ENCODE data around the gene WDFY3. TPM values are rescaled to one million over a fixed set of nuclear protein-coding genes. Genes with fewer than 3 reads are reported as not detected.

WDFY3 gene
- total and polyA plus RNA-seq, 9 of the 15 experiments (the other 6 are each of a cell fraction or from before 2014, with no cell fraction given) = 0.58 to 13.5 (median 9.4) TPM

DNA sequence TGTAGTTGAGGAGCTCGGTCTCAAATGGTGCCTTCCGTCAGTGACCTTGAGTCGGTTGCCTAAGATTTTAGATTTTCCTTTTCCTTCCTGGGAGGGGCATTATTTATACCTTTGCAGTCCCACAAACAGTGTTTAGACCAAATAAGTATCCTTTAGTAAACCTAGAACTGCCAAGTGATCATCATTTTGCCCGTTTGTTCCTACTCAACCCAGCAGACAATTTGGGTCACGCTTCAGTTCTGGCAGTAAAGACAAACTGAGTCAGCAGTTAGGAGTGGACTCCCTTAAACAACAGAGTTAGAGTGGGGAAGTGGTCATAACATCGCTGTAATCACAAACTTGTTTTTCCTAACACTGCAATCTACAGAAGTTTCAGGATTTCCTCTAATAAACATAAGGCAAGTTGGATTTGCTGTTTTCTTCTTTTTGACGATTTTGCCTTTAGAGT lies 777 bp upstream of the WDFY3 start:
- Histone ChIP-seq H3K4me2 (ENCODE audit: insufficient read depth, low read length) (peak overlapping the region; percentile 84), H3K27me3 (ENCODE audit: control insufficient read depth in 2 of 2, insufficient read depth in 2 of 2, low read length in 2 of 2) (no peaks in the 10 kb centered on the region), H3K27ac (ENCODE audit: extremely low read depth, low read depth, low read length) (peak overlapping the region; percentile 59; the same call in 2 of the 3 replicates), H4K20me1 (replicated peaks; ENCODE audit: control insufficient read depth, insufficient read depth, low read length) (no peaks in the 10 kb centered on the region), H3K9ac (ENCODE audit: insufficient read depth in 1 of 2, low read depth in 2 of 2, low read length in 2 of 2) (peak overlapping the region; percentile 58 to 91; a peak in 3 of 4 replicates), H3K4me3 (peak overlapping the region; percentile 63), H3K79me2 (ENCODE audit: control insufficient read depth, insufficient read depth, low read length) (peaks cover 7% of the 10 kb centered on the region; the same call in 2 of the 3 replicates), H3K36me3 (ENCODE audit: control insufficient read depth, insufficient read depth, low read length) (no peaks in the 10 kb centered on the region), H3K9me3 (replicated peaks; ENCODE audit: control insufficient read depth, insufficient read depth, low read depth, low read length) (no peaks in the 10 kb centered on the region), H3K9me1 (ENCODE audit: control insufficient read depth, insufficient read depth, low read length) (no peaks in the 10 kb centered on the region), H2AFZ (ENCODE audit: low read depth, low read length) (peak overlapping the region; percentile 91), H3K4me1 (replicated peaks in 1 of 2; ENCODE audit: control insufficient read depth in 2 of 2, insufficient read depth in 2 of 2, low read length in 2 of 2) (peaks cover 0 to 15% of the 10 kb centered on the region in 2 experiments; a peak in 3 of 5 replicates)
- ATAC-seq (peak; percentile 4; the same call in 1 of the 3 replicates), FAIRE-seq (peak; percentile 55), DNase-seq (ENCODE audit: extremely low read depth in 1 of 4, low spot score in 3 of 4) (peak in 1 of 4 experiments; percentile 35)
- CTCF ChIA-PET (ENCODE audit: low intra/inter-chr PET ratio) = interaction anchor here (0.6 kb wide), 1 partner anchor 804 kb away, joined by 3 read pairs; no protein-coding TSS in a partner anchor
- in situ Hi-C loops (cut with MboI) = loop anchor here (5.0 kb wide), 1 partner anchor 385 kb away; the partner anchor contains the start of gene CDS1
- TSS peak; percentile 66 for BruUV-seq (replicated peaks)
- WGBS (ENCODE audit: insufficient coverage, low coverage, missing lambda C conversion rate) = 4% methylated on average over 7 of the region's 7 CpGs
- POLR2A ChIA-PET = interaction anchor here (0.7 kb wide), 1 partner anchor 85 kb away, joined by 3 read pairs; no protein-coding TSS in a partner anchor
- intact Hi-C loops (cut with micrococcal nuclease) = no loop called here
- TF ChIP-seq, protein P1, sequence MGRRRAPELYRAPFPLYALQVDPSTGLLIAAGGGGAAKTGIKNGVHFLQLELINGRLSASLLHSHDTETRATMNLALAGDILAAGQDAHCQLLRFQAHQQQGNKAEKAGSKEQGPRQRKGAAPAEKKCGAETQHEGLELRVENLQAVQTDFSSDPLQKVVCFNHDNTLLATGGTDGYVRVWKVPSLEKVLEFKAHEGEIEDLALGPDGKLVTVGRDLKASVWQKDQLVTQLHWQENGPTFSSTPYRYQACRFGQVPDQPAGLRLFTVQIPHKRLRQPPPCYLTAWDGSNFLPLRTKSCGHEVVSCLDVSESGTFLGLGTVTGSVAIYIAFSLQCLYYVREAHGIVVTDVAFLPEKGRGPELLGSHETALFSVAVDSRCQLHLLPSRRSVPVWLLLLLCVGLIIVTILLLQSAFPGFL (CRISPR knock-in tag; IDR thresholded peaks at IDR 0.05) = no peak
- TF ChIP-seq EHMT2 (IDR thresholded peaks at IDR 0.05) = no peak
- no peak for TF ChIP-seq ZNF263 (CRISPR knock-in tag; IDR thresholded peaks at IDR 0.05; ENCODE audit: borderline replicate concordance)
- no peak for TF ChIP-seq RBM14 (IDR thresholded peaks at IDR 0.05; ENCODE audit: borderline replicate concordance, insufficient read depth, low read depth, low read length)
- peak; percentile 76 for TF ChIP-seq MAFG (tag; conservative IDR thresholded peaks at IDR 0.05)
- no peak for TF ChIP-seq TRIM28 (IDR thresholded peaks at IDR 0.05)
- TF ChIP-seq SMAD2 (IDR thresholded peaks at IDR 0.05; ENCODE audit: low read depth, low read length) = no peak
- no peak for TF ChIP-seq HDAC8 (tag; IDR thresholded peaks at IDR 0.05)
- TF ChIP-seq TAL1 (IDR thresholded peaks at IDR 0.05) = no peak
- 0 out of 2 replicates have a peak, but pooled peaks have one; percentile 57 for TF ChIP-seq TAF7 (tag; IDR thresholded peaks at IDR 0.05)
- no peak for TF ChIP-seq HEY1 (CRISPR knock-in tag; IDR thresholded peaks at IDR 0.05; ENCODE audit: borderline replicate concordance)
- no peak for TF ChIP-seq NFXL1 (CRISPR knock-in tag; IDR thresholded peaks at IDR 0.05)
- no peak for TF ChIP-seq ZNF197 (CRISPR knock-in tag; IDR thresholded peaks at IDR 0.05; ENCODE audit: low read depth)
- TF ChIP-seq CBX1 (IDR thresholded peaks at IDR 0.05; ENCODE audit: low read depth) = no peak
- TF ChIP-seq SPI1 (IDR thresholded peaks at IDR 0.05; ENCODE audit: borderline replicate concordance, low read depth, low read length) = peak; percentile 42; the same call in 1 of the 2 replicates
- no peak for TF ChIP-seq MECOM (CRISPR knock-in tag; IDR thresholded peaks at IDR 0.05)
- TF ChIP-seq CBX3 (IDR thresholded peaks at IDR 0.05; ENCODE audit: borderline replicate concordance in 1 of 2, low read length in 2 of 2) = no peak
- TF ChIP-seq GATAD2A (IDR thresholded peaks at IDR 0.05) = no peak
- TF ChIP-seq ELF1 (tag; IDR thresholded peaks at IDR 0.05) = 0 out of 2 replicates have a peak, but pooled peaks have one; percentile 3
- no peak for TF ChIP-seq NR3C1 (CRISPR knock-in tag; IDR thresholded peaks at IDR 0.05)
- TF ChIP-seq, protein P2, sequence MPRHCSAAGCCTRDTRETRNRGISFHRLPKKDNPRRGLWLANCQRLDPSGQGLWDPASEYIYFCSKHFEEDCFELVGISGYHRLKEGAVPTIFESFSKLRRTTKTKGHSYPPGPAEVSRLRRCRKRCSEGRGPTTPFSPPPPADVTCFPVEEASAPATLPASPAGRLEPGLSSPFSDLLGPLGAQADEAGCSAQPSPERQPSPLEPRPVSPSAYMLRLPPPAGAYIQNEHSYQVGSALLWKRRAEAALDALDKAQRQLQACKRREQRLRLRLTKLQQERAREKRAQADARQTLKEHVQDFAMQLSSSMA (CRISPR knock-in tag; IDR thresholded peaks at IDR 0.05) = no peak
- peak; percentile 90 for TF ChIP-seq ZNF316 (IDR thresholded peaks at IDR 0.05)
- TF ChIP-seq NRF1 (conservative IDR thresholded peaks at IDR 0.05 in 1 of 2, IDR thresholded peaks at IDR 0.05 in 1 of 2) = no peak
- TF ChIP-seq POU5F1 (IDR thresholded peaks at IDR 0.05; ENCODE audit: borderline replicate concordance, low read depth, low read length, partially characterized antibody) = no peak
- TF ChIP-seq FIP1L1 (IDR thresholded peaks at IDR 0.05; ENCODE audit: low read depth, low read length, poor library complexity, severe bottlenecking) = no peak
